Dendritic cell treated with granulocyte-macrophage colony-stimulating factor and Interleukin-4, amounts not matched to agents 40 ng/mL and 50 ng/mL, for 4 days (primary cell): ENCODE data around the gene RAB40B.

ENCODE experiments used
- H3K27ac Mint-ChIP-seq: one replicate; pipeline ENCODE4 v1.8.0; 2022; ENCODE audit warnings: mild to moderate bottlenecking, mixed read lengths
- H3K27me3 Mint-ChIP-seq: one replicate; pipeline ENCODE4 v1.8.0; 2022; ENCODE audit warnings: mild to moderate bottlenecking, mixed read lengths
- H3K36me3 Mint-ChIP-seq: one replicate; pipeline ENCODE4 v1.8.0; 2022; ENCODE audit warnings: low read depth, mixed read lengths
- H3K4me1 Mint-ChIP-seq: one replicate; pipeline ENCODE4 v1.8.0; 2022; ENCODE audit warnings: low read depth, mixed read lengths
- H3K4me3 Mint-ChIP-seq: one replicate; pipeline ENCODE4 v1.8.0; 2022; ENCODE audit warnings: mild to moderate bottlenecking, moderate library complexity, mixed read lengths
- H3K9me3 Mint-ChIP-seq: one replicate; pipeline ENCODE4 v1.8.0; 2022; ENCODE audit warnings: mixed read lengths
- intact Hi-C: fragments of 100-400 bp; cut with micrococcal nuclease; formaldehyde crosslinking; loops from one replicate; pipeline ENCODE4 v1.15.0; 2022

RAB40B gene

DNA sequence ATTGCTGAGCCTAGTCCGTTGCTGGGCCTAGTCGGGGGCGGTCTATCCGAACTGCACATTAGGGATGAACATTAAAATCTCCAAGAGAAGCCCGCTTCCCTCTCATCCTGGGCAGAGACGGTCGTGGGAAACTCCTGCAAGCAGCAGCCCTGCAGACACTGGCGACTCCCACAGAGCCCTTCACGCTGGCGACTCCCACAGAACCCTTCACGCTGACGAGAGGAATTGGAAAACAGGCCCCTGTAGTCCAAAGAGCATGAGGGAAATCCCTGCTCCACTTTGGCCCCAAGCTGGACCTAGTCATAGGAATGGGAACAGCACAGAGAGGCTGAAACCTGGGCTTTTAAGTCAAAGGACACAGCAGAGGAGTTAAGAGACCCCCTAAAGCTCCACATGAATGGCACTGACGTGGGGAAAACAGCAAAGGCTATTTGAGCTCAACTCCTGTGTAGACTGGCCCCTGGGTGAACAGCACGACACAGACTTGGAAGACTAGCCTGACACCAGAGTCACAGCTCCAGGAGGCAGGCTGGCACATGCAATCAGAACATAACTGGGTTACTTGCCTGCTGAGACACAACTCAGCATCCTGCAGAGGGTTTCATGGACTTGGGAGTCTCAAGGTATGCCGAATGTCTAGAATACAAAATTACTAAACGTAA, 92.4 kb downstream of the RAB40B start:
- H3K36me3 Mint-ChIP-seq, result peaks cover 98% of the 10 kb centered on the region
- H3K27ac Mint-ChIP-seq, result no peak overlapping the region
- H3K4me3 Mint-ChIP-seq, result no peak overlapping the region
- no peaks in the 10 kb centered on the region for H3K27me3 Mint-ChIP-seq
- intact Hi-C loops, result no loop called here
- H3K9me3 Mint-ChIP-seq, result no peaks in the 10 kb centered on the region
- peaks cover 19% of the 10 kb centered on the region for H3K4me1 Mint-ChIP-seq
